ENCODE measurements around the gene EPS8. TPM values are rescaled to one million over a fixed set of nuclear protein-coding genes. Genes with fewer than 3 reads are reported as not detected.

The EPS8 gene
- total RNA-seq, 1 experiment from 2014 or later = 7.5 TPM

GRCh38 chr12:15770021-15770420, 19.2 kb downstream of the EPS8 start:
- TF ChIP-seq AFF4 (CRISPR knock-in tag; IDR thresholded peaks at IDR 0.05; ENCODE audit: borderline replicate concordance) = no peak
- no peak for TF ChIP-seq TP53 (CRISPR knock-in tag; IDR thresholded peaks at IDR 0.05)
- no peaks in the 10 kb centered on the region for H3K27me3 Mint-ChIP-seq (ENCODE audit: low read depth)
- H3K27ac Mint-ChIP-seq = no peak overlapping the region
- CTCF ChIA-PET = interaction anchor here (0.7 to 1.0 kb wide), 5 partner anchors 9 to 268 kb away, joined by 3 to 4 read pairs (median 3); no protein-coding TSS in a partner anchor
- ATAC-seq (no peak), DNase-seq (ENCODE audit: low spot score) (no peak)
- H3K9me3 Mint-ChIP-seq = no peaks in the 10 kb centered on the region
- POLR2A ChIA-PET = interaction anchor here (0.7 kb wide), 1 partner anchor 19 kb away, joined by 3 read pairs; the partner anchor contains the start of gene EPS8
- no peak overlapping the region for H3K4me3 Mint-ChIP-seq
- no peaks in the 10 kb centered on the region for H3K36me3 Mint-ChIP-seq
- H3K4me1 Mint-ChIP-seq = peaks cover 19% of the 10 kb centered on the region

- H3K36me3 Mint-ChIP-seq = no peaks in the 10 kb centered on the region
- ATAC-seq (no peak), DNase-seq (ENCODE audit: low spot score) (no peak)
- H3K27ac Mint-ChIP-seq = no peak overlapping the region
- CTCF ChIA-PET = interaction anchor here (0.7 to 0.9 kb wide), 3 partner anchors 9 to 268 kb away, joined by 3 to 4 read pairs (median 4); no protein-coding TSS in a partner anchor
- POLR2A ChIA-PET = interaction anchor here (0.7 kb wide), 1 partner anchor 19 kb away, joined by 3 read pairs; the partner anchor contains the start of gene EPS8
- H3K4me3 Mint-ChIP-seq = no peak overlapping the region
- no peaks in the 10 kb centered on the region for H3K27me3 Mint-ChIP-seq (ENCODE audit: low read depth)
- peaks cover 23% of the 10 kb centered on the region for H3K4me1 Mint-ChIP-seq
- no peaks in the 10 kb centered on the region for H3K9me3 Mint-ChIP-seq
- TF ChIP-seq SOX15 (CRISPR knock-in tag; IDR thresholded peaks at IDR 0.05) = no peak
- TF ChIP-seq ZNF671 (CRISPR knock-in tag; IDR thresholded peaks at IDR 0.05) = no peak
- no peak for TF ChIP-seq NR1H2 (CRISPR knock-in tag; IDR thresholded peaks at IDR 0.05)
- no peak for TF ChIP-seq FOXP4 (CRISPR knock-in tag; IDR thresholded peaks at IDR 0.05)
- no peak for TF ChIP-seq ZNF138 (CRISPR knock-in tag; conservative IDR thresholded peaks at IDR 0.05)
- TF ChIP-seq E2F4 (CRISPR knock-in tag; IDR thresholded peaks at IDR 0.05; ENCODE audit: borderline replicate concordance, low read depth) = no peak
- no peak for TF ChIP-seq CBFB (CRISPR knock-in tag; IDR thresholded peaks at IDR 0.05; ENCODE audit: low read depth)
- no peak for TF ChIP-seq ZNF263 (CRISPR knock-in tag; IDR thresholded peaks at IDR 0.05; ENCODE audit: low read depth)
- no peak for TF ChIP-seq ARID4B (CRISPR knock-in tag; IDR thresholded peaks at IDR 0.05; ENCODE audit: borderline replicate concordance)
- no peak for TF ChIP-seq ZNF532 (CRISPR knock-in tag; IDR thresholded peaks at IDR 0.05; ENCODE audit: borderline replicate concordance)
- TF ChIP-seq ZNF121 (CRISPR knock-in tag; IDR thresholded peaks at IDR 0.05) = no peak
- TF ChIP-seq MXD4 (CRISPR knock-in tag; IDR thresholded peaks at IDR 0.05; ENCODE audit: borderline replicate concordance) = no peak
- no peak for TF ChIP-seq NFYB (CRISPR knock-in tag; conservative IDR thresholded peaks at IDR 0.05; ENCODE audit: low read depth)
These were observed 19.6 kb downstream of the EPS8 start for GRCh38 chr12:15769586-15769985.
